ENCODE data around the gene CCDC85A. TPM values are rescaled to one million over a fixed set of nuclear protein-coding genes. Genes with fewer than 3 reads are reported as not detected.

The CCDC85A gene
- polyA plus RNA-seq, 1 donor (not counting 4 experiments of a cell fraction or from before 2014, with no cell fraction given): not detected

- no peaks in the 10 kb centered on the region for H4K20me1 ChIP-seq (ENCODE audit: control insufficient read depth, extremely low read depth, insufficient read depth, low read length)
- DNase-seq (ENCODE audit: low read depth, low spot score) (no peak), FAIRE-seq (no peak)
- dilution Hi-C loops (cut with MboI; ENCODE audit: extremely low pct_ligation_motif_present, low sequenced_read_pairs): no loop called here
- H3K9me1 ChIP-seq (ENCODE audit: control insufficient read depth, extremely low read depth, insufficient read depth, low read length): no peaks in the 10 kb centered on the region
- H3K9me3 ChIP-seq (ENCODE audit: control insufficient read depth, low read depth, low read length): no peaks in the 10 kb centered on the region
- H3K4me1 ChIP-seq (ENCODE audit: control insufficient read depth, extremely low read depth, insufficient read depth, low read length): no peaks in the 10 kb centered on the region
- no peaks in the 10 kb centered on the region for H3K36me3 ChIP-seq (ENCODE audit: control insufficient read depth in 2 of 2, extremely low read depth in 1 of 2, insufficient read depth in 2 of 2, low read length in 2 of 2)
- H3K4me3 ChIP-seq (ENCODE audit: control insufficient read depth in 2 of 3, extremely low read depth in 1 of 3, insufficient read depth in 2 of 3, low read depth in 1 of 3, low read length in 3 of 3): no peak overlapping the region
- no peak overlapping the region for H3K4me2 ChIP-seq (ENCODE audit: control insufficient read depth, extremely low read depth, insufficient read depth, low read depth, low read length)
- H2AFZ ChIP-seq (ENCODE audit: control insufficient read depth, low read length): no peak overlapping the region
- no peak overlapping the region for H3K9ac ChIP-seq (ENCODE audit: control insufficient read depth, extremely low read depth, insufficient read depth, low read length)
- no peak overlapping the region for H3K27ac ChIP-seq (ENCODE audit: control insufficient read depth, insufficient read depth, low read length)
- no peaks in the 10 kb centered on the region for H3K79me2 ChIP-seq (ENCODE audit: control insufficient read depth, insufficient read depth, low read length)
- TF ChIP-seq CTCF (optimal IDR thresholded peaks at IDR 0.05 in 1 of 3, IDR thresholded peaks at IDR 0.05 in 1 of 3, conservative IDR thresholded peaks at IDR 0.05 in 1 of 3; ENCODE audit: extremely low read depth in 1 of 3, insufficient read depth in 2 of 3, low read length in 3 of 3): no peak
- TF ChIP-seq EZH2 (IDR thresholded peaks at IDR 0.05; ENCODE audit: low read length): no peak
- no peaks in the 10 kb centered on the region for H3K27me3 ChIP-seq (ENCODE audit: control insufficient read depth, extremely low read depth, insufficient read depth, low read length)
Measured at GRCh38 chr2:56364902-56365301, 181.1 kb downstream of the CCDC85A start.

- FAIRE-seq: no peak
- no peaks in the 10 kb centered on the region for H3K9me3 ChIP-seq (ENCODE audit: control insufficient read depth, low read depth, low read length)
- H3K4me2 ChIP-seq (ENCODE audit: control insufficient read depth, extremely low read depth, insufficient read depth, low read depth, low read length): no peak overlapping the region
- no peak overlapping the region for H3K27ac ChIP-seq (ENCODE audit: control insufficient read depth, insufficient read depth, low read length)
- H3K4me3 ChIP-seq (ENCODE audit: control insufficient read depth in 2 of 3, extremely low read depth in 1 of 3, insufficient read depth in 2 of 3, low read depth in 1 of 3, low read length in 3 of 3): no peak overlapping the region
- dilution Hi-C loops (cut with MboI; ENCODE audit: extremely low pct_ligation_motif_present, low sequenced_read_pairs): no loop called here
- no peak for DNase-seq (ENCODE audit: low read depth, low spot score)
- no peak overlapping the region for H2AFZ ChIP-seq (ENCODE audit: control insufficient read depth, low read length)
- H3K4me1 ChIP-seq (ENCODE audit: control insufficient read depth, extremely low read depth, insufficient read depth, low read length): no peaks in the 10 kb centered on the region
- no peak overlapping the region for H3K9ac ChIP-seq (ENCODE audit: control insufficient read depth, extremely low read depth, insufficient read depth, low read length)
- H4K20me1 ChIP-seq (ENCODE audit: control insufficient read depth, extremely low read depth, insufficient read depth, low read length): no peaks in the 10 kb centered on the region
- TF ChIP-seq EZH2 (IDR thresholded peaks at IDR 0.05; ENCODE audit: low read length) (no peak), CTCF (optimal IDR thresholded peaks at IDR 0.05 in 1 of 3, IDR thresholded peaks at IDR 0.05 in 1 of 3, conservative IDR thresholded peaks at IDR 0.05 in 1 of 3; ENCODE audit: extremely low read depth in 1 of 3, insufficient read depth in 2 of 3, low read length in 3 of 3) (no peak)
- no peaks in the 10 kb centered on the region for H3K79me2 ChIP-seq (ENCODE audit: control insufficient read depth, insufficient read depth, low read length)
- H3K27me3 ChIP-seq (ENCODE audit: control insufficient read depth, extremely low read depth, insufficient read depth, low read length): no peaks in the 10 kb centered on the region
- no peaks in the 10 kb centered on the region for H3K36me3 ChIP-seq (ENCODE audit: control insufficient read depth in 2 of 2, extremely low read depth in 1 of 2, insufficient read depth in 2 of 2, low read length in 2 of 2)
- no peaks in the 10 kb centered on the region for H3K9me1 ChIP-seq (ENCODE audit: control insufficient read depth, extremely low read depth, insufficient read depth, low read length)
Measured at GRCh38 chr2:56369316-56369715, 185.5 kb downstream of the CCDC85A start.

All from keratinocyte (primary cell).